GM13976 (cell line): ENCODE results near the gene GALNT10.

Experiments used
- DNase-seq: peaks from one replicate; pipeline ENCODE4 v3.0.0; 2012; ENCODE audit warnings: low spot score
- in situ Hi-C: fragments of 300-500 bp; cut with MboI; formaldehyde crosslinking; loops from one replicate; pipeline ENCODE4 v1.12.0; 2022; ENCODE audit warnings: low sequenced_read_pairs, mixed read lengths, inconsistent platforms; ENCODE audit not compliant: unreplicated experiment
- TF ChIP-seq, protein P1 (sequence below): IDR thresholded peaks from 2 replicates; pipeline ENCODE4 v1.5.1; 2012; ENCODE audit warnings: borderline replicate concordance, mild to moderate bottlenecking; ENCODE audit not compliant: insufficient read depth; ENCODE audit errors: extremely low read depth, missing control alignments, control extremely low read depth

GALNT10 gene

GRCh38 chr5:154257046-154257445, 66.5 kb downstream of the GALNT10 start:
- TF ChIP-seq, protein P1, sequence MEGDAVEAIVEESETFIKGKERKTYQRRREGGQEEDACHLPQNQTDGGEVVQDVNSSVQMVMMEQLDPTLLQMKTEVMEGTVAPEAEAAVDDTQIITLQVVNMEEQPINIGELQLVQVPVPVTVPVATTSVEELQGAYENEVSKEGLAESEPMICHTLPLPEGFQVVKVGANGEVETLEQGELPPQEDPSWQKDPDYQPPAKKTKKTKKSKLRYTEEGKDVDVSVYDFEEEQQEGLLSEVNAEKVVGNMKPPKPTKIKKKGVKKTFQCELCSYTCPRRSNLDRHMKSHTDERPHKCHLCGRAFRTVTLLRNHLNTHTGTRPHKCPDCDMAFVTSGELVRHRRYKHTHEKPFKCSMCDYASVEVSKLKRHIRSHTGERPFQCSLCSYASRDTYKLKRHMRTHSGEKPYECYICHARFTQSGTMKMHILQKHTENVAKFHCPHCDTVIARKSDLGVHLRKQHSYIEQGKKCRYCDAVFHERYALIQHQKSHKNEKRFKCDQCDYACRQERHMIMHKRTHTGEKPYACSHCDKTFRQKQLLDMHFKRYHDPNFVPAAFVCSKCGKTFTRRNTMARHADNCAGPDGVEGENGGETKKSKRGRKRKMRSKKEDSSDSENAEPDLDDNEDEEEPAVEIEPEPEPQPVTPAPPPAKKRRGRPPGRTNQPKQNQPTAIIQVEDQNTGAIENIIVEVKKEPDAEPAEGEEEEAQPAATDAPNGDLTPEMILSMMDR = no peak
- no peak for DNase-seq
- in situ Hi-C loops = no loop called here

DNA sequence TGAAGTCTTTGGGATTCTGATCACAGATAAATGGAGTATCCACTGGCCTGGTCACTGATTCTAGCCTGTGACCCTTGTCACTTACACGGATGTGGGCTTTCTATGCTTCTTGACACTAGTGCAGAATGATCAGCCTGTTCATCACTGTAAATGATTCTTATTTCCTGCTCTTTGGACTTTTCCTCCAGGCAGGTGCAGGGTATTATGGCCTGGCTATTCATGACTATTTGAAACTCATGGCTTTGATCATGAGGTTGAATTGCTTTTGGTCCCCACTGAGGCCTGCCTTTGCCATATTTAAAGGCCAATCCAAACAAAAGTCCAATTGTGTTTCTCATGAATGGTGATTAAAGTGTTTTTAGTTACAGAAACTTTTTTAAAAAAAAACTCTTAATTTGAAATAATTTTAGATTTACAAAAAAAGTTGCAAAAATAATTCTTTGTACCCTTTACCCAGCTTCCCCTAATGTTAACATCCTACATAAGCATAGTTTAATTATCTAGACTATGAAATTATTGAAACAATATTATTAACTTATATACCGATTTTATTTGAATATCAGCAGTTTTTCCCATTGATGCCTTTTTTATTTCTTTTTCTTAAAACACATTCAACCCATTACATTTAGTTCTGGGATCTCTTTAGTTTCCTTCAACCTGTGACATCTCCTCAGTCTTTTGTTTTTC, 68.1 kb downstream of the GALNT10 start:
- TF ChIP-seq, protein P1 = no peak
- in situ Hi-C loops = no loop called here
- no peak for DNase-seq

GRCh38 chr5:154260224-154260927, 69.8 kb downstream of the GALNT10 start:
- DNase-seq = no peak
- TF ChIP-seq, protein P1 = no peak
- in situ Hi-C loops = no loop called here

GRCh38 chr5:154262342-154262741, 71.8 kb downstream of the GALNT10 start:
- TF ChIP-seq, protein P1 = no peak
- DNase-seq = no peak
- in situ Hi-C loops = no loop called here

DNA sequence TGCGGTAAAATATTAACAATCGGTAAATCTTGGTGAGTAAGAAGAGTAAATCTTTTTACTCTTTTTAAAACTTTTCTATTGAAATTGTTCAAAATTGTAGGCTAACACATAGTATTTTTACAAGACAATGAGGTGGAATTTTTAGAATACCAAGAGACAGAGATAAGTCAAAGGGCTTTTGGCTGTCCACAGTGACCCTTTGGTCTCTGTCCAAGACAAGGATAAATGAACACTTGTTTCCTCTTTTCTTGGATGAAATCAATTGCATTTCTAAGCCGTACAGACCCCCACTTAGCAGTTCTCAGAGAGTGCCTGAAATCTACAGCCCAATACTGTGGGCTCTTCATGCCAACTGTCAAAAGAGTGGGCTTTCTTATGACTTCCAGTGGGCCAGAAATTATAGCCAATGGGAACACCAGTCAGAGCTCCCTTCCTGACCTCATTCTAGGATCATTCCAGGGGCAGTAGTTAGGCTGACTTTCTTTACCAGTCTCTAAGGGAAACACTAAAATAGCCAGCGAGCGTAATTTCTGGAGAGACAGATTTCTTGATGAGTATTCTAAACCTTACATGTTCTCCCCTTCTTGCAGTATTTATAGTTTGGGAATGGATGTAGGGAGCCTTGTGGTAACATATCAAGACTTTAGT, 74.1 kb downstream of the GALNT10 start:
- in situ Hi-C loops = no loop called here
- no peak for DNase-seq
- TF ChIP-seq, protein P1 = no peak

DNA sequence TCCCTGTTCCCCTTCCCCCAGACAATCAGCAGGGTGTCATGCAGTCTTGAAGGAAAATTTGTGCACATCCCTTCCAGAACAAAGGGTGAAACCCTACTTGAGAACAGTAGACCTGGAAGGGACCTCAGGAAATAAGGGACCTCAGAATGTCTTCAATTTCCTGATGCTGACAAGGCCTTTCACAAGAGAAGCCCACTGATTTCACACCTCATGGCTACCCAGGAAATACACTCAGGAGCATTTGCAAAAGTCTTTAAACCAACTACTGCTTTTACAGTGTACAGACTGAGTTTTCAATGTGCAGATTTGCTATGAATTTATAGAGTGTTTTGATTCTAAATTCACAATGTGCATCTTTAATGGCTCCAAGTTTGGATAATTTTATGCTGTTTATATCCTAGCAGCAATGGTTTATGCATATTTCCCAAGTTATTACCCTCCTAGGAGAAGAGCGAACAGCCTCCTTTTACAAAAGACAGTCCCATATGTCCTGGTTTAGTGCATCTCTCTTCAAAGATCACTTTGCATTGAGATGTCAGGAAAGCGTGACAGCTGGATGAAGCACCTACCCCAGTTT, 74.8 kb downstream of the GALNT10 start:
- DNase-seq = no peak
- in situ Hi-C loops = no loop called here
- TF ChIP-seq, protein P1 = no peak
